ENCODE measurements around the gene PRKD3.

Gene PRKD3

DNA sequence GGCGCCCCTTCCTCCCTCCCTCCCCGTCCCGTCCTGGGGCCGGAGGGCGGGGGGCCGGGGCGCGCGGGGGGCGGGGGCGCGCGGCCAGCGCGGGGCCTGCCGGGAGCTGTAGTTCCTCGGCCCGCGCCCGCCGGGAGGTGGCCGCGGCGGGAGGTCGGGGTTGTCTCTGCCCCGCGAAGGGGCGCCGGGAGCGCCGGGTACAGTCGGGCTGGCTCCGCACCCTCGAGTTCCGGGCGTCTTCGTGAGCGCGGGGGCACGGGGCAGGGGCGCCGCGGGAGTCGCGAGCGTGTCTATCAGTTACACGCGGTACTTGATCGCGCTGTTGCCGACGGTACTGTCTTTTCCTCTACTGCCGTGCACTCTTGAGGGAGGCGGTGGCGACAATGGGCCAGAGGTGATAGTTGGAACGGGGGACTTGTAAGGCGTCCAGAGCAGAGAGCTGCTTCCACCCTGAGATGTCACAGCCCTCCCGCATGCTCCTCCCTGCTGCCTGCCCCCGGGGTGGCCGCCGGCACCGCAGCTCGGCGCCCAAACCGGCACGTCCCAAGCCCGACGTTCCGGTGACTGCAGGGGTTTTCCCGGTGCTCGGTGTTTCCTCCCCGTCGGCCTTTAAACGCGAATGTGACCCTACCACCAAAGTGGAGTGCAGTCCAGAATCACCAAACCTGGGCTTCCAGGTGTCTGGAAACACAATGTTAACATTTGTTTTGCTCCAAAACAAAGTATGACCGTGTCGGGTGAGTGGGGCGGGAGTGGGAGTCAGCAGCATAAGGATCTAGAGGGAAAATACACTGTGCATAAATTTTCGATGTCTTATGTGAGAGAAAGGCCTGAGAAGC, at the start of gene PRKD3:
PRKD3 (minus strand) TSS at position 48 of the 839 bp plus-strand sequence. CDS start 8,309 bp downstream, outside the sequence.
- peak; percentile 22 for DNase-seq

- DNase-seq = no peak
Observed at GRCh38 chr2:37372000-37372399, 47.4 kb upstream of the PRKD3 start.

GRCh38 chr2:37370666-37371065, 46.0 kb upstream of the PRKD3 start:
- no peak for DNase-seq

GRCh38 chr2:37367984-37368383, 43.4 kb upstream of the PRKD3 start:
- no peak for DNase-seq

- DNase-seq = no peak
Observed at GRCh38 chr2:37367310-37367709, 42.7 kb upstream of the PRKD3 start.

DNA sequence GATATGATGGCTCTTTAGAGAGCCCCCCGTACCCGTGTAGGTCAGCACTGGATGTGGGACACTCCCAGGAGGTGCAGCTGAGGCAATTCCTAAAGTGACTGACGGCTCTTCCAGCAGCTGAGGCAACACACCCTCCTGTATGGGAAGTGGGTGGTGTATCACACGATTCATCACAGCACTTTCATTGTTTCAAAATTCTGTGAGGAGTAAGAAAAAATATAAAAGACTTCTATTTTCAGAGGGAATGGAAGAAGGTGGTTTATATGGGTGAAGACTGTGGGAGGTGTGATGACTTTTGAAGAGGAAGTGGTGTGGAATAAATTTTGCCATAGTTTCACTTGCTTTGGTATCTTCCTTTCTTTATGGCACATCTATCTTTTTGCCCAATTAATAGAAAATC, 42.1 kb upstream of the PRKD3 start:
- DNase-seq = no peak

- DNase-seq = no peak
Observed at GRCh38 chr2:37365669-37366068, 41.0 kb upstream of the PRKD3 start.

DNA sequence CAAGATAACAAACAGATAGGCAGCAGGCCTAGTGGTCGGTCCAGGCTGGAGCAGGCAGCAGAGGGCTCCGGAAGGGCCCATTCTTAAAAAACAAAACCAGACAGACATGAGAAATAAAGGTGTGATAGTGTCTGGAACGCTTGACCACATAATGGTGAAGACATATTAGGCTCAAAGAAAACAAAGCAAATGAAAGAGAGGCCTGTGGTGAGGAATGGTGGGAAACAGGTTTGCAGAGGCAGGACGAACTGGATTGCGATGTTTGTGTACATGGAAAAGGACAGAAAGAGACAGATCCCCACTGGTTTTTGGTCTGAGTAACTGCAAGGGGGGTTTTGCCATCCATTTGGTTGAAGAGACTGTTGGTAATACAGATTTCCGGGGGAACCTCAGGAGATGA, 39.7 kb upstream of the PRKD3 start:
- no peak for DNase-seq

- no peak for DNase-seq
Observed at GRCh38 chr2:37361994-37362698, 37.5 kb upstream of the PRKD3 start.

GRCh38 chr2:37361216-37361815, 36.7 kb upstream of the PRKD3 start:
- DNase-seq = no peak

DNA sequence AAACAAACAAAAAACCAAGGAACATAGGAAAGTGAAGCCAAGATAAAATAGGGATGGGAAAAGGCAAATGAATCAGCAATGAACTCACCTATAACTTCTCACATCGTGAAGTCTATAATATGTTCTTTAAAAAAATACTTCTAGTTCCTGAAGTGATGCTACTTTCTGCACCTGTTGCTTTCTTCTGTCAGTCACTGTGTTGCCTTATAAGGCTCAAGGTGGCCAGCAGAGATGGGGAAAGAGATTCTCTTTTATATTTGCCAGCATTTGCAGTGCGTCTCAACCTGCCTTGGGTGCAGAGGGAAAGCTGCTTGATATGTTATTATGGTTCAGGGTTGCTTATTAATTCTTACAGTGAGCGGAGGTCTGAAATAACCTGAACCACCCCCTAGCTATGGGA, 33.8 kb upstream of the PRKD3 start:
- no peak for DNase-seq

- DNase-seq = no peak
Observed at GRCh38 chr2:37357530-37357929, 32.9 kb upstream of the PRKD3 start.

- DNase-seq = no peak
Observed at GRCh38 chr2:37357069-37357468, 32.4 kb upstream of the PRKD3 start.

GRCh38 chr2:37356299-37356698, 31.7 kb upstream of the PRKD3 start:
- no peak for DNase-seq

- no peak for DNase-seq
Observed at GRCh38 chr2:37355735-37356134, 31.1 kb upstream of the PRKD3 start.

DNA sequence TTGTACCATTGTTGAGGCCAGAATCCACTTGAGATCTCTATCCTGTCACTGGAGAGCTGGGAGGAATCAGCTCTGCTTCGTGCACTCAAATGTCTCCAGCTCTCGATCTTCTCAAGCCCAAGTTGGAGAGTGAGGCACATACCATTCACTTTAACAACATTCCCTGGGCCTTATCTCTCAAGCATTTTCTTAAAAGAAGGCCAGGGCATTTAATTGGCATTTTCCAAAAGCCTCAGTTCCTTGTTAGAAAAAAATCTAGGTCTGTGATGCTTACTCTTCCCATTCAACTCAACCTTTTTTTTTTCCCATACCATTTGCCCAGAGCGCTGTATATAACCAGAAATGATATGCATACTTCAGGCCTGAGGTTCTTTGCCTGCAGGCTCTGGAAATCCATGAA, 29.9 kb upstream of the PRKD3 start:
- DNase-seq = no peak

- DNase-seq = peak; percentile 10
Observed at GRCh38 chr2:37350034-37350433, 25.4 kb upstream of the PRKD3 start.

GRCh38 chr2:37349231-37349860, 24.7 kb upstream of the PRKD3 start:
- no peak for DNase-seq

- no peak for DNase-seq
Observed at GRCh38 chr2:37348155-37348554, 23.5 kb upstream of the PRKD3 start.

GRCh38 chr2:37344453-37345361, 20.1 kb upstream of the PRKD3 start, which contains the start of gene QPCT:
Gene QPCT (plus strand): TSS chr2:37344630. CDS start chr2:37344732, 102 bp downstream.
- DNase-seq = no peak

DNA sequence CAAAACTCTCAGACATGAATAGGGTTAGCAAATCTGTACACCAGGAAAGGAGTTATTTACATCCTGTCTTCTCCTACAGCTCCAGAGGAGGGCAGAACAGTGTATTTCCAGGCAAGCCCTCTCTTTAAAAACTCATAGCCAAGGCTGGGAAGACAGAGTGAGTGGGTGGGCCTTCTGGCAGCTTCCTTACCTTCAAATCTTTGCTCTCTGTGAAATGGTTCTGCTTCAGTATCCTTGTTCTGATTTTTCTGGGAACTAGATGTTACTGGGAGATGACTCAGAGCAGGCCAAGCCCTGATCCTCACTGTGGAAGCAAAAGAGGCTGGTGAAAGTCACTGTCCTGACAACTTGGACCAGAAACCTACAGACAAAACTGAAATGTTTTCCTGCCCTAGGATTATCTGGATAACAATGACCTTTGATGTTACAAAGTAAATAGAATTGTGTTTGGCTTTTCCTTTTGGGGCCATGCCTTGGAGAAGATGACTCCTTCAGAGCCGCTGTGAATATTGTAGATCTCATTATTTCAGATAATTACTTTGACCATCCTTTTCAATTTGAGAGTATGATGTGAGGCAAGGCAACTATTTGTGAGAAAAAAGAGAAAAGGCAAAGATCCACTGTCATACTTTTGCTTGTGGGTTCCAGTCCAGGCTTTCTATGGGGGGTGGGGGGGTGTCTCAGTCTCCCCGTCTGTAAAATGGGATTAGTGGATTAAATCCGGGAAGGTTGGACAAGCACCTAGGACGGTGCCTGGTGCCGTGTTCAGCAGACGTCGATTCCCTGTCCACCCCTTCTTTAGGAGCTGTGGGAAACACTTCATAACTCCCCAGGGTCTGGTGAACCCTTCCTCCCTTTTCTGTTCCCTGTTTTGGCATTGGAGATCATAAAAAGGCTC, 19.2 kb upstream of the PRKD3 start:
- DNase-seq = no peak

Measured in NCI-H446 treated with DMSO at 0.1 percent for 48 hours (cell line).